Measurements from ENCODE around the gene IDUA.

DNA sequence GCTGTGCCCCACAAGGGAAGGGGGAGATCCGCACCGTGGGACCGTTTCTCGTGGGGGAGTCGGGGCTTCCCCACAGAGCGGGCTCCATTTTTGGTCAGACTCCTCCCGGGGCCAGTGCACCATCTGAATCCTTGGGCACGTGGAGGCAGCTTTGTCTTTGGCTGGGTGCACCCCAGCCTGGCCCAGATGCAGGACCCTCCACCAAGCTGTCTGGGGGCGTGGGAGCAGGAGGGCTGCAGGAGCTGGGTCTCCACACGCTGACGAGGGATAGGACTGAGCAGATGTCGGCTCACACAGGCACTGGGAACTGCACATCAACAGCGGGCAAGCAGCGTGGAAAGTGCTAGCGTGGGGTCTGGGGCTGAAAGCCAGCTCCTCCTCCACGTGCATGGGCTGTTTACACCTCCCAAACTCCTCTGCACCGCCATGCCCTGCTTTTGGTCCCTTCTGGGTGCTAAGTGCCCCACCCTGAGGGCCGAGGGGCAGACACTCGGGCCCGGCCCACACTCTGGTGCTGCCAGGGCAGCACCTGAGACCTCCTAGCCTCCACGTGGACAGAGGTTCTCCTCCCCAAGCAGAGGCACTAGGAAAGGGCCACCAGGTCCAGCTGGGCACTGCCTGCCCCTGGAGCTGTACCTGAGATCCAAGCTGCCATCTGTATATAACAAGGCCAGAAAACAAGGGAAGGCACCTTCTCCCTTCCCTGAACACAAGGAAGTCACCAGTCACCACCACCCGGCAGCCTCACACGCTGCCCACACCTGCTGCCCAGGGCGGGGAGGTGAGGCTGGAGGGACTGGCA lies 27.3 kb upstream of the IDUA start:
- no peak for TF ChIP-seq POLR2AphosphoS5 (IDR thresholded peaks at IDR 0.05)
- TF ChIP-seq, protein P1, sequence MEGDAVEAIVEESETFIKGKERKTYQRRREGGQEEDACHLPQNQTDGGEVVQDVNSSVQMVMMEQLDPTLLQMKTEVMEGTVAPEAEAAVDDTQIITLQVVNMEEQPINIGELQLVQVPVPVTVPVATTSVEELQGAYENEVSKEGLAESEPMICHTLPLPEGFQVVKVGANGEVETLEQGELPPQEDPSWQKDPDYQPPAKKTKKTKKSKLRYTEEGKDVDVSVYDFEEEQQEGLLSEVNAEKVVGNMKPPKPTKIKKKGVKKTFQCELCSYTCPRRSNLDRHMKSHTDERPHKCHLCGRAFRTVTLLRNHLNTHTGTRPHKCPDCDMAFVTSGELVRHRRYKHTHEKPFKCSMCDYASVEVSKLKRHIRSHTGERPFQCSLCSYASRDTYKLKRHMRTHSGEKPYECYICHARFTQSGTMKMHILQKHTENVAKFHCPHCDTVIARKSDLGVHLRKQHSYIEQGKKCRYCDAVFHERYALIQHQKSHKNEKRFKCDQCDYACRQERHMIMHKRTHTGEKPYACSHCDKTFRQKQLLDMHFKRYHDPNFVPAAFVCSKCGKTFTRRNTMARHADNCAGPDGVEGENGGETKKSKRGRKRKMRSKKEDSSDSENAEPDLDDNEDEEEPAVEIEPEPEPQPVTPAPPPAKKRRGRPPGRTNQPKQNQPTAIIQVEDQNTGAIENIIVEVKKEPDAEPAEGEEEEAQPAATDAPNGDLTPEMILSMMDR (IDR thresholded peaks at IDR 0.05), result no peak
- no peak for TF ChIP-seq EP300 (IDR thresholded peaks at IDR 0.05)
